Measurements from ENCODE around the gene SH2D1A. TPM values are rescaled to one million over a fixed set of nuclear protein-coding genes. Genes with fewer than 3 reads are reported as not detected.

Gene SH2D1A
- total RNA-seq, 1 experiment from 2014 or later = not detected

DNA sequence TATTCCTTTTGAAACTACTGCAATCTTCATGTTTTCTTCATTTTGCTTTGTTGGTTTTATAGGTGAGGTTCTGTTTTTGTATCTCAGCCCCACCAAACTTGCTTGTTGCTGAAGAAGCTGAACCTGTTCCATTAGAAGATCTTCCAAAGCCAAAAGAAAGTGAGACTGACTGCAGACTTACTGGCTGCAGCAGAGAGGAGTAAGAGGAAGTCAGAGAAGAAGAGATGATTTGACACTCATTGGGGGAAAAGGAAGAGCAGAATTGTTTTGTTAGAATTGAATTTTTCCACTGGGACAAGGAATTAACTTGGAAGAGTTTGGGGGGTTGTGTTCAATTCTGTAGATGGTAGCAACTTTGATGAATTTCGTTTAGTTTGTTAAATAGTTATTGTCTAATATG, 10.8 kb upstream of the SH2D1A start:
- Histone ChIP-seq H3K4me3 (no peak overlapping the region), H4K20me1 (ENCODE audit: insufficient read depth) (no peaks in the 10 kb centered on the region), H3K9me2 (ENCODE audit: insufficient read depth) (no peaks in the 10 kb centered on the region), H3K4me1 (replicated peaks; ENCODE audit: insufficient read depth) (no peaks in the 10 kb centered on the region), H3F3A (ENCODE audit: insufficient read depth, low read depth) (no peaks in the 10 kb centered on the region), H3K4me2 (no peak overlapping the region), H2AFZ (no peak overlapping the region), H3K27ac (no peak overlapping the region), H3K27me3 (ENCODE audit: insufficient read depth, low read depth) (0 out of 2 replicates have a peak, but pooled peaks cover 5% of the 10 kb centered on the region), H3K36me3 (ENCODE audit: low read depth) (no peaks in the 10 kb centered on the region), H3K79me2 (ENCODE audit: low read depth) (no peaks in the 10 kb centered on the region), H3K9me3 (ENCODE audit: insufficient read depth, low read depth) (no peaks in the 10 kb centered on the region)
- ChIA-PET POLR2A (ENCODE audit: unreplicated experiment) (no interaction called here), CTCF (no interaction called here)
- no TSS peak for BruUV-seq (replicated peaks)
- no peak for DNase-seq
- TF ChIP-seq EZH2 (IDR thresholded peaks at IDR 0.05; ENCODE audit: low read depth) = no peak
- TF ChIP-seq, protein P1, sequence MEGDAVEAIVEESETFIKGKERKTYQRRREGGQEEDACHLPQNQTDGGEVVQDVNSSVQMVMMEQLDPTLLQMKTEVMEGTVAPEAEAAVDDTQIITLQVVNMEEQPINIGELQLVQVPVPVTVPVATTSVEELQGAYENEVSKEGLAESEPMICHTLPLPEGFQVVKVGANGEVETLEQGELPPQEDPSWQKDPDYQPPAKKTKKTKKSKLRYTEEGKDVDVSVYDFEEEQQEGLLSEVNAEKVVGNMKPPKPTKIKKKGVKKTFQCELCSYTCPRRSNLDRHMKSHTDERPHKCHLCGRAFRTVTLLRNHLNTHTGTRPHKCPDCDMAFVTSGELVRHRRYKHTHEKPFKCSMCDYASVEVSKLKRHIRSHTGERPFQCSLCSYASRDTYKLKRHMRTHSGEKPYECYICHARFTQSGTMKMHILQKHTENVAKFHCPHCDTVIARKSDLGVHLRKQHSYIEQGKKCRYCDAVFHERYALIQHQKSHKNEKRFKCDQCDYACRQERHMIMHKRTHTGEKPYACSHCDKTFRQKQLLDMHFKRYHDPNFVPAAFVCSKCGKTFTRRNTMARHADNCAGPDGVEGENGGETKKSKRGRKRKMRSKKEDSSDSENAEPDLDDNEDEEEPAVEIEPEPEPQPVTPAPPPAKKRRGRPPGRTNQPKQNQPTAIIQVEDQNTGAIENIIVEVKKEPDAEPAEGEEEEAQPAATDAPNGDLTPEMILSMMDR (conservative IDR thresholded peaks at IDR 0.05) = no peak
- intact Hi-C loops (cut with micrococcal nuclease; ENCODE audit: unreplicated experiment) = no loop called here

DNA sequence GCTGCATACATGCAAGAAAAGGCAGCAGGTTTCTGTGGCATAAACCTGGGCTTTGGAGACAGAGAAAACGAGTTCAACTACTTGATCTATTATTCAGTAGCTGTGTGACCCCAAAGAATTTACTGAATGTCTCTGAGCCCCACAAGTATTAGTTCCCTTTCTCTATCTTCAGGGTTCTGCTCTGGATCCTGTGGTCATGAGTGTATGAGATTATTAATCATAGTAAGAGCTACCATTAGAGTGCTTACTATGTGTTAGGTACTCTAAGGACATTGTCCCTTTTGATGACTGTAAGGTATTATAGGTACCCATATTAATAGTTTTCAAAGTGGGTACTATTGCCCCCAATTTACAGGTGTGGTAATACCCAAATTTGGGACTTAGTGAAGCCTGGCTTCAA, 8.4 kb upstream of the SH2D1A start:
- Histone ChIP-seq H3K27ac (no peak overlapping the region), H4K20me1 (ENCODE audit: insufficient read depth) (no peaks in the 10 kb centered on the region), H3K27me3 (ENCODE audit: insufficient read depth, low read depth) (0 out of 2 replicates have a peak, but pooled peaks cover 5% of the 10 kb centered on the region), H3F3A (ENCODE audit: insufficient read depth, low read depth) (no peaks in the 10 kb centered on the region), H3K79me2 (ENCODE audit: low read depth) (no peaks in the 10 kb centered on the region), H3K36me3 (ENCODE audit: low read depth) (no peaks in the 10 kb centered on the region), H3K9me2 (ENCODE audit: insufficient read depth) (no peaks in the 10 kb centered on the region), H3K4me2 (no peak overlapping the region), H3K9me3 (ENCODE audit: insufficient read depth, low read depth) (no peaks in the 10 kb centered on the region), H3K4me1 (replicated peaks; ENCODE audit: insufficient read depth) (no peaks in the 10 kb centered on the region), H2AFZ (no peak overlapping the region), H3K4me3 (no peak overlapping the region)
- POLR2A ChIA-PET (ENCODE audit: unreplicated experiment) = no interaction called here
- CTCF ChIA-PET = no interaction called here
- BruUV-seq (replicated peaks) = no TSS peak
- intact Hi-C loops (cut with micrococcal nuclease; ENCODE audit: unreplicated experiment) = no loop called here
- no peak for DNase-seq
- TF ChIP-seq, protein P1 (conservative IDR thresholded peaks at IDR 0.05) = no peak
- TF ChIP-seq EZH2 (IDR thresholded peaks at IDR 0.05; ENCODE audit: low read depth) = no peak

DNA sequence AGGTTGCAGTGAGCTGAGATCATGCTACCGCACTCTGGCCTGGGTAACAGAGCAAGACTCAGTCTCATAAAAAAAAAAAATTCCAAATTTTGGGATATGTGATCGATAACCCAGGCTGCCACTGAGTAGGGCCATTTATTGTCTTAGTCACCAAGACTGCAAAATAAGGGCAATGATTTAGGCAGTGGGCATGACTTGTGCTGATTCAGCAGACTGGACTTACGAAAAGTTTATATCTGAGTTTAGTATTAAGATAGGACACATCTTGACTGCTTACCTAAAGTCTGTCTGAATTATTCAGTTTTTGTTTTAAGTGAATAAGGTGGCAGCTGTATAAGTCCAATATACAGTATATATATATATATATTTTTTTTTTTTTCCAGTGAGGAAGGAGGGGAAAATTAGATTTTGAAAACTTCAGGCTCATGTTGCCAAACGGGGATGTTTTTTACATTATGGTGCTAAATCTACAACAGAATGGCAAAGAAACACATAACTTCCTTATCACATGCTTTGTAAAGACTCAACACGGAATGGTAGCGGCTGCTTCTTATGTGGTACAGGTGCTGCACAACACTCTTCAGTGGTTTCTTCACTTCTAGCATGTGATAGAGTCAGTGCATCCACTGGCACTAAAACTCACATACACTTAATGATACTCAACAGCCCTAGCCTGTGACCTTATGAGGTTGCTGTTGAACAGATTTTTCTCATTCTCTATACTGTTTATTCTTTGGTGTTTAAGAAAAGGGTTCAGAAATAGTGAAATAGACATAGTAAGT, 7.4 kb upstream of the SH2D1A start:
- no peaks in the 10 kb centered on the region for H4K20me1 ChIP-seq (ENCODE audit: insufficient read depth)
- no peaks in the 10 kb centered on the region for H3K9me3 ChIP-seq (ENCODE audit: insufficient read depth, low read depth)
- H3K4me3 ChIP-seq = no peak overlapping the region
- ChIA-PET CTCF (no interaction called here), POLR2A (ENCODE audit: unreplicated experiment) (no interaction called here)
- intact Hi-C loops (cut with micrococcal nuclease; ENCODE audit: unreplicated experiment) = no loop called here
- H3K36me3 ChIP-seq (ENCODE audit: low read depth) = no peaks in the 10 kb centered on the region
- H3F3A ChIP-seq (ENCODE audit: insufficient read depth, low read depth) = no peaks in the 10 kb centered on the region
- BruUV-seq (replicated peaks) = no TSS peak
- H3K27me3 ChIP-seq (ENCODE audit: insufficient read depth, low read depth) = 0 out of 2 replicates have a peak, but pooled peaks cover 5% of the 10 kb centered on the region
- no peak overlapping the region for H3K4me2 ChIP-seq
- H3K27ac ChIP-seq = no peak overlapping the region
- H3K9me2 ChIP-seq (ENCODE audit: insufficient read depth) = no peaks in the 10 kb centered on the region
- no peak for TF ChIP-seq EZH2 (IDR thresholded peaks at IDR 0.05; ENCODE audit: low read depth)
- TF ChIP-seq, protein P1 (conservative IDR thresholded peaks at IDR 0.05) = no peak
- no peaks in the 10 kb centered on the region for H3K4me1 ChIP-seq (replicated peaks; ENCODE audit: insufficient read depth)
- H2AFZ ChIP-seq = no peak overlapping the region
- DNase-seq = no peak
- H3K79me2 ChIP-seq (ENCODE audit: low read depth) = no peaks in the 10 kb centered on the region
